Measurements from ENCODE around the gene C1QTNF8.

C1QTNF8 gene

GRCh38 chr16:1096169-1097082 is at the start of gene C1QTNF8:
TSS of gene C1QTNF8 (minus strand) at chr16:1096244. CDS start at chr16:1094922, 1,322 bp downstream.
- DNase-seq (ENCODE audit: low read depth), result no peak

- no peak for DNase-seq (ENCODE audit: low read depth)
These were observed 49.5 kb upstream of the C1QTNF8 start for GRCh38 chr16:1145383-1146100.

GRCh38 chr16:1144476-1145382 is 48.7 kb upstream of the C1QTNF8 start:
- no peak for DNase-seq (ENCODE audit: low read depth)

- no peak for DNase-seq (ENCODE audit: low read depth)
These were observed 47.9 kb upstream of the C1QTNF8 start for GRCh38 chr16:1143761-1144450.

- no peak for DNase-seq (ENCODE audit: low read depth)
These were observed 46.9 kb upstream of the C1QTNF8 start for GRCh38 chr16:1142911-1143310.

GRCh38 chr16:1141716-1142115 is 45.7 kb upstream of the C1QTNF8 start:
- no peak for DNase-seq (ENCODE audit: low read depth)

- DNase-seq (ENCODE audit: low read depth), result no peak
These were observed 45.1 kb upstream of the C1QTNF8 start for GRCh38 chr16:1141191-1141590.

GRCh38 chr16:1140582-1141162 is 44.6 kb upstream of the C1QTNF8 start:
- no peak for DNase-seq (ENCODE audit: low read depth)

- DNase-seq (ENCODE audit: low read depth), result no peak
These were observed 41.6 kb upstream of the C1QTNF8 start for GRCh38 chr16:1137604-1138003.

GRCh38 chr16:1135459-1135825 is 39.4 kb upstream of the C1QTNF8 start:
- DNase-seq (ENCODE audit: low read depth), result no peak

- DNase-seq (ENCODE audit: low read depth), result no peak
These were observed 38.9 kb upstream of the C1QTNF8 start for GRCh38 chr16:1134776-1135458.

- DNase-seq (ENCODE audit: low read depth), result no peak
These were observed 37.9 kb upstream of the C1QTNF8 start for GRCh38 chr16:1133810-1134520.

- DNase-seq (ENCODE audit: low read depth), result no peak
These were observed 37.2 kb upstream of the C1QTNF8 start for GRCh38 chr16:1133271-1133670.

- no peak for DNase-seq (ENCODE audit: low read depth)
These were observed 36.4 kb upstream of the C1QTNF8 start for GRCh38 chr16:1132431-1132830.

- DNase-seq (ENCODE audit: low read depth), result no peak
These were observed 35.4 kb upstream of the C1QTNF8 start for GRCh38 chr16:1131378-1131994.

GRCh38 chr16:1130382-1130781 is 34.3 kb upstream of the C1QTNF8 start:
- no peak for DNase-seq (ENCODE audit: low read depth)

- no peak for DNase-seq (ENCODE audit: low read depth)
These were observed 33.3 kb upstream of the C1QTNF8 start for GRCh38 chr16:1129106-1129960.

- DNase-seq (ENCODE audit: low read depth), result no peak
These were observed 32.1 kb upstream of the C1QTNF8 start for GRCh38 chr16:1127971-1128715.
